Urothelium cell line (cell line): ENCODE results near the gene PHOX2A.

Source experiments
- DNase-seq: peaks from one replicate; pipeline ENCODE4 v3.0.0; 2011; ENCODE audit warnings: low spot score, mixed read lengths
- FAIRE-seq: peaks from 2 replicates; lab custom pipeline; 2011; peaks lifted over from hg19 to GRCh38; lab: Jason Lieb, UNC

Gene PHOX2A

GRCh38 chr11:72189455-72190250 lies 54.3 kb downstream of the PHOX2A start:
- DNase-seq: no peak
- no peak for FAIRE-seq
